Thoracic aorta (tissue), 2 donors: ENCODE results near the gene NACC1. TPM values are rescaled to one million over a fixed set of nuclear protein-coding genes. Genes with fewer than 3 reads are reported as not detected.

ENCODE experiments used
- ATAC-seq: fragments of 150-250 bp; one replicate; pipeline ENCODE4 v1.8.0; 2017; ENCODE audit warnings: low read depth; ENCODE audit not compliant: insufficient number of reproducible peaks, low FRiP score
- DNase-seq: peaks from one replicate; pipeline ENCODE4 v3.0.0-alpha.2; 2020; ENCODE audit warnings: low spot score
- H3K27ac ChIP-seq, 2 donors: fragments of 200-600 bp; sonication (generic); 1 replicate in 1 of 2; 2 replicates in 1 of 2; pipeline ENCODE4 v1.5.1; 2016; ENCODE audit warnings: mild to moderate bottlenecking in 2 of 2, moderate library complexity in 2 of 2
- H3K27me3 ChIP-seq: fragments of 200-600 bp; sonication (generic); replicated peaks from 2 replicates; pipeline ENCODE4 v1.6.0; 2016; ENCODE audit warnings: mild to moderate bottlenecking; ENCODE audit not compliant: insufficient read depth
- H3K36me3 ChIP-seq: fragments of 200-600 bp; sonication (generic); one replicate; pipeline ENCODE4 v1.5.1; 2016
- H3K4me1 ChIP-seq, 2 donors: fragments of 200-600 bp; sonication (generic); 1 replicate in 1 of 2; 2 replicates in 1 of 2; pipeline versions ENCODE4 v1.5.1 to v1.6.0; 2016; ENCODE audit warnings: low read depth in 2 of 2, mild to moderate bottlenecking in 1 of 2; ENCODE audit not compliant: control insufficient read depth in 1 of 2
- H3K4me3 ChIP-seq: fragments of 200-600 bp; sonication (generic); 2 replicates; pipeline ENCODE4 v1.5.1; 2016; ENCODE audit warnings: mild to moderate bottlenecking
- H3K9me3 ChIP-seq: fragments of 200-600 bp; sonication (generic); 2 replicates; pipeline ENCODE4 v1.5.1; 2016
- CTCF ChIP-seq: fragments of 200-600 bp; sonication (generic); IDR thresholded peaks from one replicate; pipeline ENCODE4 v1.5.1; 2019; ENCODE audit warnings: antibody characterized with exemption
- total RNA-seq, 2 donors: library from RNA; depleted of rRNA; stranded (reverse); fragments of >200 nt; gene quantifications; one replicate each; pipeline versions ENCODE4 v1.1.0 to v1.2.3, GENCODE V29; 2016

The NACC1 gene
- total RNA-seq, 2 donors from 2014 or later = 27.2 to 28.8 TPM

DNA sequence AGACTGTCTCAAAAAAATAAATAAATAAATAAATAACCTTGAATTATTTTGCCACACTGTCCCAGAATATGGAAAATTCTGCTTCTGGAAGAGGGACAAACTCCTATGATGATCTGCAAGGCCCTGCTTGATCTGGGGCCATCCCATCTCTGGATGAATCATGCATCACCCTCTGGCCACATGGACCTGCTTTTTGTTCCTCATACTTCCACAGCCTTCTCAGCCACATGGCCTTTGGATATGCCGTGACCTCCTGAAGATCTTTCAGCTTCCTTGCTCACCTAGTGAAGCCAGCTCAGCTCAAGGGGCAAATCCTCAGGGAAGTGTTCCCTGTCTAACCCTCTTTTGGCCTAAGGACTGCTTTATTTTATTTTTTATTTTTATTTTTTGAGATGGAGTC is 42.5 kb downstream of the NACC1 start:
- TF ChIP-seq CTCF = no peak
- Histone ChIP-seq H3K36me3 (no peaks in the 10 kb centered on the region), H3K9me3 (no peaks in the 10 kb centered on the region), H3K27me3 (no peaks in the 10 kb centered on the region), H3K4me1 (peaks cover 17 to 41% of the 10 kb centered on the region in 2 donors), H3K4me3 (no peak overlapping the region), H3K27ac (no peak overlapping the region)
- no peak for ATAC-seq
- no peak for DNase-seq

- Histone ChIP-seq H3K36me3 (no peaks in the 10 kb centered on the region), H3K9me3 (no peaks in the 10 kb centered on the region), H3K27me3 (no peaks in the 10 kb centered on the region), H3K4me1 (peaks cover 21 to 45% of the 10 kb centered on the region in 2 donors), H3K27ac (peak overlapping the region; percentile 93 to 95), H3K4me3 (peak overlapping the region; percentile 71)
- ATAC-seq (peak; percentile 38), DNase-seq (peak; percentile 95)
- no peak for TF ChIP-seq CTCF
These were observed 44.9 kb downstream of the NACC1 start for GRCh38 chr19:13162724-13163608.

- DNase-seq (no peak), ATAC-seq (peak; percentile 48)
- peaks cover 29 to 53% of the 10 kb centered on the region in 2 donors for H3K4me1 ChIP-seq
- H3K36me3 ChIP-seq = no peaks in the 10 kb centered on the region
- H3K9me3 ChIP-seq = no peaks in the 10 kb centered on the region
- H3K27me3 ChIP-seq = no peaks in the 10 kb centered on the region
- no peak for TF ChIP-seq CTCF
- H3K27ac ChIP-seq = peak overlapping the region; percentile 93 to 95
- H3K4me3 ChIP-seq = peak overlapping the region; percentile 71
These were observed 45.7 kb downstream of the NACC1 start for GRCh38 chr19:13163609-13164342.

- H3K36me3 ChIP-seq = no peaks in the 10 kb centered on the region
- H3K9me3 ChIP-seq = no peaks in the 10 kb centered on the region
- H3K27me3 ChIP-seq = no peaks in the 10 kb centered on the region
- no peak for TF ChIP-seq CTCF
- H3K27ac ChIP-seq = peak overlapping the region; percentile 93 to 95
- H3K4me3 ChIP-seq = peak overlapping the region; percentile 71
- H3K4me1 ChIP-seq = peaks cover 31 to 61% of the 10 kb centered on the region in 2 donors
- DNase-seq (no peak), ATAC-seq (no peak)
These were observed 46.5 kb downstream of the NACC1 start for GRCh38 chr19:13164343-13165161.
